ENCODE results near the gene HNRNPU. TPM values are rescaled to one million over a fixed set of nuclear protein-coding genes. Genes with fewer than 3 reads are reported as not detected.

HNRNPU gene
- total RNA-seq, 1 experiment from 2014 or later, result 536 TPM

DNA sequence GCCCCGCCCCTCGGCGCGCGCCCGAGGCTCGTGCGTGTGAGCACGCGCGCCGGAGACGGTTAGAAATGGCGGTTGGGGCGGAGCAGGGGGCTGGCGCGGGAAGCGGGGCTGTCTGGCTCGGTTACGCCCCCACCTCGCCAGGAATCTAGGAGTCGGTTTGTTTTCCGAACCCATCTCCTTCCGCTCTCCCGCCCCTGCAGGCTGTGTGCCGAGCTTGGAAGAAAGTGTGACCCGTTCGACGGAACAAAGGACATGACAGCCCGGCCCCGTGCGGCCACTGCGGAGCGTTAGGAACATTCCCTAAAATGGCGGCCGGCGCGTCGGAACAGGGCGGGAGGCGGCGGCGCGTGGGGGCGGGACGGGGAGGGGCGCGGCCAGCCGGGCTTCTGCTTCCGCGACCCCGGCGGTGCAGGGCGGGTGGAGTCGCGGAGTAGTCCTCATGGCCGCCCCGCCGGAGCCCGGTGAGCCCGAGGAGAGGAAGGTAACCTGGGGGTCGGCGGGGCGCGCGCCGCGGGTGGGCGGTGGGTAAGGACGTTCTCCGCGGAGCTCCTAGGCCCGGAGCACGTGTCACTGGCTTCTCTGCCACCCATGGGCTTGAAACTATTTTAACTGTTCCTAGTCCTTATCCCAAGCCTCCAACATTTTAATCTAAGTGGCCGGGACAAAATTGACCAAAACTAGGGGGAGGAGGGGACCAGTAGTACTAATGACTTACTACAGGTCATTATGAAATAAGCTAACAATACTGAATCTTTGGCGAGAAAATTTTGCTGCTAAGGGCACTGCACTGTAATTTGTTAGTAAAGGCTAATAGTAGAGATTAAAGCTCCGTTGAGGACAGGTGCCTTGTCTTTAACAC is 28.8 kb downstream of the HNRNPU start, which contains the start of gene COX20 (continued):
- peak; percentile 84; the same call in 1 of the 2 replicates for TF ChIP-seq KAT7 (CRISPR knock-in tag; IDR thresholded peaks at IDR 0.05; ENCODE audit: borderline replicate concordance)
- TF ChIP-seq, protein P1, sequence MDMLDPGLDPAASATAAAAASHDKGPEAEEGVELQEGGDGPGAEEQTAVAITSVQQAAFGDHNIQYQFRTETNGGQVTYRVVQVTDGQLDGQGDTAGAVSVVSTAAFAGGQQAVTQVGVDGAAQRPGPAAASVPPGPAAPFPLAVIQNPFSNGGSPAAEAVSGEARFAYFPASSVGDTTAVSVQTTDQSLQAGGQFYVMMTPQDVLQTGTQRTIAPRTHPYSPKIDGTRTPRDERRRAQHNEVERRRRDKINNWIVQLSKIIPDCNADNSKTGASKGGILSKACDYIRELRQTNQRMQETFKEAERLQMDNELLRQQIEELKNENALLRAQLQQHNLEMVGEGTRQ (CRISPR knock-in tag; IDR thresholded peaks at IDR 0.05), result peak; percentile 3; the same call in 1 of the 2 replicates
- TF ChIP-seq, protein P2, sequence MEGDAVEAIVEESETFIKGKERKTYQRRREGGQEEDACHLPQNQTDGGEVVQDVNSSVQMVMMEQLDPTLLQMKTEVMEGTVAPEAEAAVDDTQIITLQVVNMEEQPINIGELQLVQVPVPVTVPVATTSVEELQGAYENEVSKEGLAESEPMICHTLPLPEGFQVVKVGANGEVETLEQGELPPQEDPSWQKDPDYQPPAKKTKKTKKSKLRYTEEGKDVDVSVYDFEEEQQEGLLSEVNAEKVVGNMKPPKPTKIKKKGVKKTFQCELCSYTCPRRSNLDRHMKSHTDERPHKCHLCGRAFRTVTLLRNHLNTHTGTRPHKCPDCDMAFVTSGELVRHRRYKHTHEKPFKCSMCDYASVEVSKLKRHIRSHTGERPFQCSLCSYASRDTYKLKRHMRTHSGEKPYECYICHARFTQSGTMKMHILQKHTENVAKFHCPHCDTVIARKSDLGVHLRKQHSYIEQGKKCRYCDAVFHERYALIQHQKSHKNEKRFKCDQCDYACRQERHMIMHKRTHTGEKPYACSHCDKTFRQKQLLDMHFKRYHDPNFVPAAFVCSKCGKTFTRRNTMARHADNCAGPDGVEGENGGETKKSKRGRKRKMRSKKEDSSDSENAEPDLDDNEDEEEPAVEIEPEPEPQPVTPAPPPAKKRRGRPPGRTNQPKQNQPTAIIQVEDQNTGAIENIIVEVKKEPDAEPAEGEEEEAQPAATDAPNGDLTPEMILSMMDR (IDR thresholded peaks at IDR 0.05), result no peak
- peak; percentile 18; the same call in 1 of the 2 replicates for TF ChIP-seq FOXK1 (CRISPR knock-in tag; IDR thresholded peaks at IDR 0.05)
- no peak; the same call in 1 of the 2 replicates for TF ChIP-seq NR3C1 (CRISPR knock-in tag; conservative IDR thresholded peaks at IDR 0.05; ENCODE audit: low read depth)
- TF ChIP-seq, protein P3, sequence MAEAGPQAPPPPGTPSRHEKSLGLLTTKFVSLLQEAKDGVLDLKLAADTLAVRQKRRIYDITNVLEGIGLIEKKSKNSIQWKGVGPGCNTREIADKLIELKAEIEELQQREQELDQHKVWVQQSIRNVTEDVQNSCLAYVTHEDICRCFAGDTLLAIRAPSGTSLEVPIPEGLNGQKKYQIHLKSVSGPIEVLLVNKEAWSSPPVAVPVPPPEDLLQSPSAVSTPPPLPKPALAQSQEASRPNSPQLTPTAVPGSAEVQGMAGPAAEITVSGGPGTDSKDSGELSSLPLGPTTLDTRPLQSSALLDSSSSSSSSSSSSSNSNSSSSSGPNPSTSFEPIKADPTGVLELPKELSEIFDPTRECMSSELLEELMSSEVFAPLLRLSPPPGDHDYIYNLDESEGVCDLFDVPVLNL (CRISPR knock-in tag; IDR thresholded peaks at IDR 0.05; ENCODE audit: borderline replicate concordance, low read depth), result peak; percentile 78
- TF ChIP-seq, protein P4, sequence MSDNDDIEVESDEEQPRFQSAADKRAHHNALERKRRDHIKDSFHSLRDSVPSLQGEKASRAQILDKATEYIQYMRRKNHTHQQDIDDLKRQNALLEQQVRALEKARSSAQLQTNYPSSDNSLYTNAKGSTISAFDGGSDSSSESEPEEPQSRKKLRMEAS (CRISPR knock-in tag; IDR thresholded peaks at IDR 0.05), result peak; percentile 82; the same call in 1 of the 2 replicates
- peak; percentile 86; the same call in 1 of the 2 replicates for TF ChIP-seq ZNF138 (CRISPR knock-in tag; conservative IDR thresholded peaks at IDR 0.05)
- TF ChIP-seq, protein P5, sequence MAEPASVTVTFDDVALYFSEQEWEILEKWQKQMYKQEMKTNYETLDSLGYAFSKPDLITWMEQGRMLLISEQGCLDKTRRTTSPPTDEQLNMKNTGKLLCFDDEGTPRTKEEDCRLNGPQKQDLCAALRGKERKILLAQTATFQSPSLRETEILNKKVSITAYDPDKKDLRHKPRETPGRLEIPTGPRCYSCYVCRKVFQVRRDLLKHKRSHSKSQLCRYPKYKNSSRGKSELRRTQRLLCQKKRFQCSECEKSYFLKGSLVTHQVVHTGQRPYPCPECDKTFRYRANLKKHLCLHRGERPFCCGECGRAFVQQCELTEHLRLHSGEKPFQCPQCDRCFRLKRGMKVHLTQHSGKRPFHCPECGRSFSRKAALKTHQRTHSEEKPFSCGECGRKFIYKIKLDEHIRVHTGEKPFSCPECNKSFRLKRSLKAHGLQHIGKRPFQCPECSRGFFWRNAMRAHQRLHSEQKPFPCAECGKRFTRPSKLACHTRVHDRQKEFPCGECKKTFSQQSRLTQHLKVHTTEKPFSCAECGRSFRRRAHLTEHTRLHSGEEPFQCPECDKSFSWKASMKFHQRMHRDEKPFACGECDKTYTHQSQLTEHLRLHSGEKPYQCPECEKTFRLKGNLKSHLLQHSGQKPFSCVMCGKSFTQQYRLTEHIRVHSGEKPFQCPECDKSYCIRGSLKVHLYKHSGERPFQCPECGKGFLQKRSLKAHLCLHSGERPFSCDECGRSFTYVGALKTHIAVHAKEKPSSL (CRISPR knock-in tag; conservative IDR thresholded peaks at IDR 0.05), result peak; percentile 65
- TF ChIP-seq MYBL2 (CRISPR knock-in tag; IDR thresholded peaks at IDR 0.05), result peak; percentile 92
- TF ChIP-seq ZBTB21 (CRISPR knock-in tag; IDR thresholded peaks at IDR 0.05; ENCODE audit: borderline replicate concordance), result 0 out of 2 replicates have a peak, but pooled peaks have one; percentile 42
- TF ChIP-seq, protein P6, sequence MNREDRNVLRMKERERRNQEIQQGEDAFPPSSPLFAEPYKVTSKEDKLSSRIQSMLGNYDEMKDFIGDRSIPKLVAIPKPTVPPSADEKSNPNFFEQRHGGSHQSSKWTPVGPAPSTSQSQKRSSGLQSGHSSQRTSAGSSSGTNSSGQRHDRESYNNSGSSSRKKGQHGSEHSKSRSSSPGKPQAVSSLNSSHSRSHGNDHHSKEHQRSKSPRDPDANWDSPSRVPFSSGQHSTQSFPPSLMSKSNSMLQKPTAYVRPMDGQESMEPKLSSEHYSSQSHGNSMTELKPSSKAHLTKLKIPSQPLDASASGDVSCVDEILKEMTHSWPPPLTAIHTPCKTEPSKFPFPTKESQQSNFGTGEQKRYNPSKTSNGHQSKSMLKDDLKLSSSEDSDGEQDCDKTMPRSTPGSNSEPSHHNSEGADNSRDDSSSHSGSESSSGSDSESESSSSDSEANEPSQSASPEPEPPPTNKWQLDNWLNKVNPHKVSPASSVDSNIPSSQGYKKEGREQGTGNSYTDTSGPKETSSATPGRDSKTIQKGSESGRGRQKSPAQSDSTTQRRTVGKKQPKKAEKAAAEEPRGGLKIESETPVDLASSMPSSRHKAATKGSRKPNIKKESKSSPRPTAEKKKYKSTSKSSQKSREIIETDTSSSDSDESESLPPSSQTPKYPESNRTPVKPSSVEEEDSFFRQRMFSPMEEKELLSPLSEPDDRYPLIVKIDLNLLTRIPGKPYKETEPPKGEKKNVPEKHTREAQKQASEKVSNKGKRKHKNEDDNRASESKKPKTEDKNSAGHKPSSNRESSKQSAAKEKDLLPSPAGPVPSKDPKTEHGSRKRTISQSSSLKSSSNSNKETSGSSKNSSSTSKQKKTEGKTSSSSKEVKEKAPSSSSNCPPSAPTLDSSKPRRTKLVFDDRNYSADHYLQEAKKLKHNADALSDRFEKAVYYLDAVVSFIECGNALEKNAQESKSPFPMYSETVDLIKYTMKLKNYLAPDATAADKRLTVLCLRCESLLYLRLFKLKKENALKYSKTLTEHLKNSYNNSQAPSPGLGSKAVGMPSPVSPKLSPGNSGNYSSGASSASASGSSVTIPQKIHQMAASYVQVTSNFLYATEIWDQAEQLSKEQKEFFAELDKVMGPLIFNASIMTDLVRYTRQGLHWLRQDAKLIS (CRISPR knock-in tag; IDR thresholded peaks at IDR 0.05; ENCODE audit: borderline replicate concordance), result no peak; the same call in 1 of the 2 replicates
- TF ChIP-seq, protein P7, sequence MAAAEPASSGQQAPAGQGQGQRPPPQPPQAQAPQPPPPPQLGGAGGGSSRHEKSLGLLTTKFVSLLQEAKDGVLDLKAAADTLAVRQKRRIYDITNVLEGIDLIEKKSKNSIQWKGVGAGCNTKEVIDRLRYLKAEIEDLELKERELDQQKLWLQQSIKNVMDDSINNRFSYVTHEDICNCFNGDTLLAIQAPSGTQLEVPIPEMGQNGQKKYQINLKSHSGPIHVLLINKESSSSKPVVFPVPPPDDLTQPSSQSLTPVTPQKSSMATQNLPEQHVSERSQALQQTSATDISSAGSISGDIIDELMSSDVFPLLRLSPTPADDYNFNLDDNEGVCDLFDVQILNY (CRISPR knock-in tag; IDR thresholded peaks at IDR 0.05), result peak; percentile 90; the same call in 1 of the 2 replicates
- peak; percentile 64 for TF ChIP-seq PRRX2 (CRISPR knock-in tag; IDR thresholded peaks at IDR 0.05)
- TF ChIP-seq CREM (CRISPR knock-in tag; IDR thresholded peaks at IDR 0.05), result peak; percentile 10; the same call in 1 of the 2 replicates
- TF ChIP-seq ZNF317 (CRISPR knock-in tag; IDR thresholded peaks at IDR 0.05; ENCODE audit: borderline replicate concordance, low read depth), result no peak
- TF ChIP-seq RORB (CRISPR knock-in tag; IDR thresholded peaks at IDR 0.05), result 0 out of 2 replicates have a peak, but pooled peaks have one; percentile 68

All from WTC11 (cell line).